ENCODE results near the gene SSBP1.

DNA sequence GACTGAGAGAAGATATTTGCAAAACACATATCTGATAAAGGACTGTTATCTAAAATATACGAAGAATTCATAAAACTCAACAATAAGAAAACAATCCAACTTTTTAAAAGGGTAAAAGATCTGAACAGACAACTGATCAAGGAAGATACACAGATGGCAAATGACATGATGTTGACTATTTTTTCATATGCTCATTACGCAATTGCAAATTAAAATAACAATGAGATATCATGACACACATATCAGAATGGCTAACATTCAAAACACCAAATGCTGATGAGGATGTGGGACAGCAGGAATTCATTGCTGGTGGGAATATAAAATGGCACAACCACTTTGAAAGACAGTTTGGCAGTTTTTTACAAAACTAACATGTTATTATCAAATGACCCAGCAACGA lies 45.1 kb upstream of the SSBP1 start:
- no peak for TF ChIP-seq EZH2 (IDR thresholded peaks at IDR 0.05; ENCODE audit: insufficient read depth, poor library complexity, severe bottlenecking)
- no peak for TF ChIP-seq EZH2phosphoT487 (IDR thresholded peaks at IDR 0.05; ENCODE audit: insufficient read depth, low read depth)

Data from GM23248 (cell line).